SU-DHL-6 (cell line): ENCODE data around the gene DLG2.

ENCODE experiments used
- EZH2phosphoT487 ChIP-seq: fragments of 200-600 bp; sonication (generic), shearing (Covaris generic); conservative IDR thresholded peaks from 2 replicates; pipeline ENCODE4 v1.6.1; 2018; ENCODE audit warnings: mild to moderate bottlenecking, antibody characterized with exemption, low read length, moderate library complexity, mixed read lengths
- TF ChIP-seq, protein P1 (sequence below): fragments of 200-600 bp; sonication (generic); IDR thresholded peaks from one replicate; pipeline ENCODE4 v1.5.1; 2017; ENCODE audit warnings: antibody characterized with exemption, mild to moderate bottlenecking, low read length, moderate library complexity; ENCODE audit not compliant: insufficient read depth, poor library complexity, severe bottlenecking

DNA sequence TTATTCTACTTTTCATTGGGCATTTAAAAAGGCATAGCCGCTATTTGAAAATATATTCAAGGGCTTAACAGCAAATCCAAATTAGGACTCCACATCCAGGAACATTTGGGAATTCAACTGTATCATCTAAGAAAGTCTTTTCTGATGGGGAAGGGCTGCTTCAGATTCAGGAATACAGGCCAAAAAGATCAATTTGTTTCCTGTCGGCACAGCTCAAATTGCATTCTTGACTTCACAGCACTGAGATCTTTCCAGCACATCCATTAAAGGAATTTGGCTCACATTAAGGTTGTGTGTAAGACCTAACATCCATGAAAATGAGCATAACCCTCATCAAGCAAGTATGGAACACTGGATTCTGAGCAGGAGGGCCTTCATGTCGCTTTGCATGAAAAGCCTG lies 1171.5 kb downstream of the DLG2 start:
- TF ChIP-seq, protein P1, sequence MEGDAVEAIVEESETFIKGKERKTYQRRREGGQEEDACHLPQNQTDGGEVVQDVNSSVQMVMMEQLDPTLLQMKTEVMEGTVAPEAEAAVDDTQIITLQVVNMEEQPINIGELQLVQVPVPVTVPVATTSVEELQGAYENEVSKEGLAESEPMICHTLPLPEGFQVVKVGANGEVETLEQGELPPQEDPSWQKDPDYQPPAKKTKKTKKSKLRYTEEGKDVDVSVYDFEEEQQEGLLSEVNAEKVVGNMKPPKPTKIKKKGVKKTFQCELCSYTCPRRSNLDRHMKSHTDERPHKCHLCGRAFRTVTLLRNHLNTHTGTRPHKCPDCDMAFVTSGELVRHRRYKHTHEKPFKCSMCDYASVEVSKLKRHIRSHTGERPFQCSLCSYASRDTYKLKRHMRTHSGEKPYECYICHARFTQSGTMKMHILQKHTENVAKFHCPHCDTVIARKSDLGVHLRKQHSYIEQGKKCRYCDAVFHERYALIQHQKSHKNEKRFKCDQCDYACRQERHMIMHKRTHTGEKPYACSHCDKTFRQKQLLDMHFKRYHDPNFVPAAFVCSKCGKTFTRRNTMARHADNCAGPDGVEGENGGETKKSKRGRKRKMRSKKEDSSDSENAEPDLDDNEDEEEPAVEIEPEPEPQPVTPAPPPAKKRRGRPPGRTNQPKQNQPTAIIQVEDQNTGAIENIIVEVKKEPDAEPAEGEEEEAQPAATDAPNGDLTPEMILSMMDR, result no peak
- TF ChIP-seq EZH2phosphoT487, result no peak
